Measurements from ENCODE around the gene BLMH.
A peak's percentile ranks its signal among the peaks of the same experiment; 100 is the strongest.

Gene BLMH

DNA sequence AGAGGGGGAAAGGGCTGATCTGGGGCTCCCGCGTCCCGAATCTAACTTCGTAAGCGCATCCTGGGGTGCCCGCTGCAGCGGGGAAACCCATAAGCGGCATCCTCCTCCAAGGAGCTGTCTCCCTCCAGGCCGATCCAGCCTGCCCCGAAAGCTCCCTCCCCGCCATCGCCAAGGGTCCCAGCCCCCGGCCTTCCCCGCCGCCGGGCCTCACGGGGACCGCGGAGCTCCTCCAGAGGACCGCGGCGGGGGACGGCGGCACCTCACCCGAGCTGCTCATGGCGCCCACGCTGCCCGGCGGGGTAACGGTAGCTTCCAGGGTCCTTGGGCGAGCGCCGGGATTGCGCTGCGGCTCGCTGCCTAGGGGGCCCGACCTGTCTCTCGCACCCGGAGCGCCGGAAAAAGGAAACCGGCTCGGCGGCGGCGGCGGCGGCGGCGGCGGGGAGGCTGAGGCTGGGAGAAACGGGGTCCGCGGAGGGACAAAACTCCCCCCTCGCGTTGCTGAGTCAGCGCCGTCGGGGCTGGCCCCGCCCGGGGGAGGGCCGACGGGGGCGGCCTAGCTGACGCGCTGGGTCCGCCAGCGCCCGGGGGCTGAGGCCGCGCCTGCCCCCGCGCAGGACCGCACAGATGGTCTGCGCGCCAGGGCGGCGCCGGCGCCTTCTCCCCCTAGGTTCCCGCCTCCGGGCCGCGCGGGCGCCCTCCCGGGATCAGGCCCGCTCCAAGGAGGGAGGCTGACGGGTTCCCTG, at the start of gene BLMH:
Gene BLMH (minus strand): TSS at position 402 of the 743 bp plus-strand sequence. CDS start 125 bp downstream, at position 277.
- DNase-seq: peak; percentile 65

DNA sequence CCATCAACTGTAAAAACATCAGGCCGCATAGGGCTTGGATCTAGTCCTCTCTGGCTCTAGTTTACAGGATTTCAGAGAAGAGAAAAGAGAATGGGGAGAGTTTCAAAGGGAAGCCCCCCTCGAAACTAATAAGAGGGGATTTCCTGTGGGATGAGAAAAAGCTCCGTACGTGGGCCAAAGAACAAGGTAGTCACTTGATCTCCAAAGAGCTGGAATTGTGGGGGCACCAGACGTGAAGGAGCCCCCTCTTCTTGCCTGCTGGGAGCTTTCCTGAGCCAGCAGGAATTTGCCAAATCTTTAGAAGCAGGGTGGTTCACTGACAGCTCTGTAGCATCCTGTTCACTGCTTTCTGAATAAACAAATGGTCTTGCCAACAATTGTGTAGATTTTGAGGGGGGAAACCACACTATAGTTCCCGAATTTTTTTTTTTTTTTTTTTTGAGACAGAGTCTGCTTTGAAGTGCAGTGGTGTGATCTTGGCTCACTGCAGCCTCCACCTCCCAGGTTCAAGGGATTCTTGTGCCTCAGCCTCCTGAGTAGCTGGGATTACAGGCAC, 49.1 kb upstream of the BLMH start:
- no peak for DNase-seq

- DNase-seq: no peak
Measured at GRCh38 chr17:30339086-30339485, 47.3 kb upstream of the BLMH start.

GRCh38 chr17:30337393-30337999, 45.8 kb upstream of the BLMH start:
- DNase-seq: no peak

DNA sequence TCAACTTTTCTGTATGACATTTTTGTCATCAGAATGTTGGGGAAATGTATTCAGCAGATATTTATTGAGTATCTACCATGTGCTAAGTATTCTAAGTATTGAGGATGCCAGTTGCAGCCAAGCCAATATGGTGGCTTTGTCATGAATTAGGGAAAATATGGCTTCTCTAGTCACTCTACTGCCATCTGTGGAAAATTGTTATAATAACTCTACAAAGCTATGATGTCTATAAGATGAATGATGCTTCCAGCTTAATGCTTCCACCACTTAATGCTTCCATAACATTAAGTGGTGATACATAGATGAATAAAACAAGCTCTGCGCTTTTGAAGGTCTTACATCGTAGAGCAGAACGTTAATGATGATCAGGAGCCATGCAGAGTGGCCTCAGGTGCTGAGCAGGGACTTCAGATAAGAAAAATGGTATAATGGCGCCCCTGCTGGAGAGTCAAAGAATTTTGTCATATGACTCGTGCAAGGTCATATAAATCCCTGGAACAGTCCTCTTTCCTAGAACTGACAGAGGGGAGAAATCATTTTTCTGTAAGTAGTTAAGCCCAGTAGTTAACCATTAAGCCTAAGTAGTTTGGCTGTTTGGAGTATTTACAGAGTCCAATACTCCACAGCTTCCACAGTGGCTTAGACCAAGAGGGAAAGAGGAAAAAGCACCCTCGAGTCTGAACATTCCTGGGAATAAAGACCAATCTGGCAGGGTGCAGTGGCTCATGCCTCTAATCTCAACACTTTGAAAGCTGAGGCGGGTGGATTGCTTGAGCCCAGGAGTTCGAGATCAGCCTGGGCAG, 44.8 kb upstream of the BLMH start:
- no peak for DNase-seq

DNA sequence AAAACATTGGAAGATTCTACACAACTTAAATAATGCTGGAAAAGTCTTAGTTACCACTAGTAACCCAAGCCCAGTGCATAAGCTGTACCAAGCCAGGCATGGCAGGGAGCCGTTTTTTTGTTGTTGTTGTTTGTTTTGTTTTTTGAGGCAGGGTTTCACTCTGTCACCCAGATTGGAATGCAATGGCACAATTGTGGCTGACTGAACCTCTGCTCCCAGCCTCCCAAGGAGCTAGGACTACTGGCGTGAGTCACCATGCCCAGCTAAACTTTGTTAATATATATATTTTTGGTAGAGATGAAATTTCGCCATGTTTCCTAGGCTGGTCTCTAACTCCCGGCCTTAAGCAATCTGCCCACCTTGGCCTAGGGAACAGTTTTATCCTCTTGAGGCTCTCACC, 42.7 kb upstream of the BLMH start:
- DNase-seq: no peak

DNA sequence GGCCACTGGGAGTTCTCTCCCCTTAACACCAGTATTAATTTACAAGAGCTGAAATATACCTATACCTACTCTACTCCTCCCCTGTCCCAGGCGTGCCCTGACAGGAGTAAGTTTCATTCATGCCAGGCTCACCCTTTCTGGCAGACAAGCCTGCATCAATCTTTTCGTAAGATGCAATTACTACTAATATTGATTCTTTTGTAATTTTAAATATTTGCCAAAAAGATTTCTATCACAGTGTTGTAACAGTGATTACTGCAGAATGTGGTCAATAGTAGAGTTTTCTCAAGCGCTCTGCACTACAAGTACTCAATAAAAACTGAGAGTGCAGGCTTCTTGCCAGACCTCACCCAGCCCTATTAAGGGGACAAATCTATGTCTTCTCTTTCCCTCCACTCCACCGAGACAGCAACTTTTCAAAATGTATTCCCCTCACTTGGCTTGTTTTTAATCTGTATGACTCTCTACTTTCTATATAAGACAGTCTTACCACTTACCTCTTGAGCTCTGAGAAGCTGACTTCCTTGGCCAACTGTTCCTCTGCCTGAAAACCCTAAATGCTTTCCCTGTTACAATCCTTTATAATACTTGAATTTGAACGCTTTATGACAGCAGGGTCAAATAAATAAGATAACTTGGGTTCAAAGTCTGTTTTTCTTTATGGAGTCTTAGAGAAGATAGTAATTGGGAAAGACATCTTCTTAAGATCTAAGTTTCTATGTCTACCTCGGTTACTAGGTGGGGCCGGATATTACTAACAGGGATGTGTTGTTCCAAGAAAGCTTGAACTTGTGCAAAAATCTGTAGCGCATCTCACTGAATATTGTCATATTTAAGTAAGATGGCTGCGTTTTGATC, 42.0 kb upstream of the BLMH start, which contains the start of gene TMIGD1:
Gene TMIGD1 (minus strand): TSS at position 555 of the 858 bp plus-strand sequence. CDS start 1,924 bp downstream, outside the sequence.
- DNase-seq: no peak

DNA sequence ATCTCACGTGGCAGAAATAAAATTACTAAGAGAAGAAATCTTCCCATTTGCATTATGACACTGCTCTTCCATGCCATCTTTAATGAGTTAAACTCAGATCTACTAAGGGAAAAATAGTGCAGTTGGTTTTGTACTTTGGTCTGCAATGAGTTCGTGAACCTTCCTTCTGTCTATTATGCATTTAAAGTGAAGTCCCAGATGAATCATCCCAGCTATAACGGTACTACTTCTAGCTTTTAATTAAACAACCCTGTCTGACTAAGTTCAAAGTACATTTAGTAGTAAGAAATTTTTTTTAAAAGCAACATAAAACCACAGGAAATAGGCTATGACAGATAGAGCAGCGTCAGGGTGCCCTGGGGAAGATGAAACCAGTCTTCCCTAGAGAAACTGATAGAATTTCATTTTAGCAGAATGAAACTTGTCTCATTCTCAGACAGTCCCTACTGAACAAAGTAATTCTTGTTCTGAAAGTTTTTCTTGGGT, 40.4 kb upstream of the BLMH start:
- DNase-seq: no peak

GRCh38 chr17:30326809-30327208, 35.1 kb upstream of the BLMH start:
- DNase-seq: no peak

- DNase-seq: no peak
Measured at GRCh38 chr17:30324723-30325122, 33.0 kb upstream of the BLMH start.

GRCh38 chr17:30323895-30324319, 32.2 kb upstream of the BLMH start:
- DNase-seq: no peak

DNA sequence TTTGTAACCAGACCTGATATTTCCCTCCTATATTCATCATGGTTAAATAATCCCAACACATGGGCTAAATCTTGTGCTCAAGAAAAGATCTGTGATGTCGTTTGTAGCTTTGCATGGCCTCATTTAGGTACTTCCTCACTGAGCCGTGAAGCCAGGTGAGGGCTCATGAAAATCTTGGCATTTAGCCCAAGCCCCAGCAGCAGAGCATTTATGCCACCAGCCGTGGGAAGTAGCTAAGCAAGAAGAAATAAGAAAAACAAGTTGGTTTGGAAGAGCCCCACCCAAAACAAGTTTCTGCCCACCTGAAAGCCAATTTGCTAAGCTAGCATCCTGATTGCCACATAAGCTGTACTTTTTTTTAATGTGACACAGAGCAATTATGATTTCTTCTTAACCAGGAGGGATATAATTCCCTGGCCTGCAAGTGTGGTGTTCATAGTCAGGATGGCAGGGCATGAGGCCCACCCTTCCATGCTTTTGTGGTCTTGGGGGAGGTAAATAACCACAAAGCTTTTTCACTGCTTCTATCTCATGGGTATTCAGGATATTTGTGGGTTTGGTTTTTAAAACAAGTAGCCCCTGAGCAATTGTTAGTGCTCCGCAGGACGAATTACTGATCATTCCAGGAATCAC, 31.6 kb upstream of the BLMH start:
- no peak for DNase-seq

GRCh38 chr17:30321314-30321713, 29.6 kb upstream of the BLMH start:
- no peak for DNase-seq

- no peak for DNase-seq
Measured at GRCh38 chr17:30318155-30318554, 26.4 kb upstream of the BLMH start.

DNA sequence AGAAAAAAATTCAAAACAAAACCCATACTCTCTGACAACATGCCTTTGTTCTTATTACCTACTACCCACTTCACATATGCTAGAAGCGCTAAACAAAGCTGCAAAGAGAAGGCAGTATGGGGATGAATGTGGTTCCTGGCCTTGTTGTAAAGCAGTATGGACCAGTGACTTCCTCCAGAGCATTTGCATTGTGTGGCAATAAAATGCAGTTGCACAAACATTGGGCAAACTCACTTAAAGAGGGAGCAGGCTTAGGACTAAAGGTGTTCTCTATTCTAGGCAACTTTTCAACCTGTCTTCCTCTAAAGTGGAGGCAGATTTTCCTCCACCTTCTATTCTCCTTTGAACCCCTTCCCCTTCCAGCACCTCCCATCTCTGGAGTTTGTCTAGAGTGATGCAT, 25.0 kb upstream of the BLMH start:
- no peak for DNase-seq

DNA sequence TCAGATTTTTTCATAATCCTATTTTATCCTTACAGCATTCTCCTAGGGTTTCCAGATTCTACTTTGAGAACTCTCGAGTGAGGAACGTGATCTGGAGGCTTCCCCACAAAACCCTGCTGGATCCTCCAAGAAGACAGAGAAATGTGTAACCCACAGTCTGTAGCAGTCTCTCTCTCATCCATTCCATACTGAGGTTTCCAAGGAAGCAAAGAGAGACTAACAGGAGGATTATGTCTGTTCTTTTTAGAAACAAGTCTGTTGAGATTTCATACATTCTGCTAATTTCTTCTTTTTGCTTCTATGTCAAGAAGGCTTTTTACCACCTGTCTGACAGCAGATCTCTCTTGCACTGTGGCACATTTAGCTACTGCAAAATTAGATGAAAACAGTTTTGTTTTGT, 23.4 kb upstream of the BLMH start:
- no peak for DNase-seq

- no peak for DNase-seq
Measured at GRCh38 chr17:30314474-30314873, 22.7 kb upstream of the BLMH start.

GRCh38 chr17:30312226-30312625, 20.5 kb upstream of the BLMH start:
- no peak for DNase-seq

GRCh38 chr17:30310562-30310961, 18.8 kb upstream of the BLMH start:
- DNase-seq: no peak

- DNase-seq: no peak
Measured at GRCh38 chr17:30309591-30309990, 17.8 kb upstream of the BLMH start.

GRCh38 chr17:30308406-30308805, 16.7 kb upstream of the BLMH start:
- DNase-seq: no peak

DNA sequence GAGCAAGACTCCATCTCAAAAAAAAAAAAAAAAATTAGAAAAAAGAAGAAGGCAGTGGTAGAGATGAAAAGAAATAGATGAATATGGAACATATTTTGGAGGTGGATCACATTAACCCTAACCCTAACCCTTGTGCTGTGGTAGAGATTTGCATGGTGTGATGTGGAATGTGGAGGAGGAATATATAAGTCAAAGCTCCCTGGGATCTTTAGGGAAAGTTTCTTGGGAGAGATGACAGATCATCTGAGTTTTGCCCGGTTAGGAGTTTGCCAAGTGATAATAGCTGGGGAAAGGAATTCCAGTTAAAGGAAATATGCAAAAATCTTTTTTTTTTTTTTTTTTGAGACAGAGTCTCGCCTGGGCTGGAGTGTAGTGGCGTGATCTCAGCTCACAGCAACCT, 13.0 kb upstream of the BLMH start:
- DNase-seq: no peak
